K562 (cell line): ENCODE results near the gene SLC26A1. TPM values are rescaled to one million over a fixed set of nuclear protein-coding genes. Genes with fewer than 3 reads are reported as not detected.

Experiments used
- CTCF ChIP-seq, 3 experiments: IDR thresholded peaks in 2 of 3; conservative IDR thresholded peaks in 1 of 3; 2 replicates each; pipeline ENCODE4 v1.5.1; 2011 to 2012; ENCODE audit warnings: low read length in 3 of 3, mild to moderate bottlenecking in 3 of 3, control low read depth in 2 of 3, improper control_type of control experiment in 1 of 3, inconsistent platforms in 1 of 3, low read depth in 1 of 3, mixed read lengths in 1 of 3, moderate library complexity in 1 of 3; ENCODE audit not compliant: insufficient read depth in 2 of 3
- DACH1 ChIP-seq: fragments of 450-650 bp; IDR thresholded peaks from 2 replicates; pipeline ENCODE4 v1.6.1; 2018; ENCODE audit not compliant: partially characterized antibody
- MBD1 ChIP-seq: fragments of 250-450 bp; sonication (Bioruptor Pico); IDR thresholded peaks from 2 replicates; pipeline ENCODE4 v1.8.0; 2022; ENCODE audit warnings: inconsistent platforms
- MTA1 ChIP-seq: fragments of 450-650 bp; IDR thresholded peaks from 2 replicates; pipeline ENCODE4 v1.6.1; 2017; ENCODE audit warnings: borderline replicate concordance
- MYNN ChIP-seq, 2 experiments: sonication (generic); formaldehyde crosslinking in 1 of 2; IDR thresholded peaks; 2 replicates each; pipeline versions ENCODE4 v1.5.0 to v1.6.1; 2016 to 2020; ENCODE audit warnings: antibody characterized with exemption in 1 of 2, missing genetic modification reagents in 1 of 2
- PHB ChIP-seq: fragments of 250-450 bp; sonication (Bioruptor Pico); IDR thresholded peaks from 2 replicates; pipeline ENCODE4 v1.5.0; 2021
- POLR2A ChIP-seq: fragments of 450-650 bp; conservative IDR thresholded peaks from 2 replicates; pipeline ENCODE4 v1.6.1; 2016
- RUNX1 ChIP-seq: sonication (generic); IDR thresholded peaks from 2 replicates; pipeline ENCODE4 v1.6.1; 2016; ENCODE audit warnings: antibody characterized with exemption, low read depth
- TCF15 ChIP-seq: fragments of 250-450 bp; sonication (Bioruptor Pico); IDR thresholded peaks from 2 replicates; pipeline ENCODE4 v1.8.0; 2022; ENCODE audit warnings: moderate library complexity, mild to moderate bottlenecking, inconsistent platforms
- TCF7L2 ChIP-seq: fragments of 150-350 bp; IDR thresholded peaks from 2 replicates; pipeline ENCODE4 v1.6.1; 2016; ENCODE audit warnings: low read depth, mild to moderate bottlenecking, low read length, moderate library complexity
- TOE1 ChIP-seq, 2 experiments: fragments of 450-650 bp in 1 of 2; sonication (generic) in 1 of 2; formaldehyde crosslinking in 1 of 2; IDR thresholded peaks; 2 replicates each; pipeline versions ENCODE4 v1.7.1 to v1.8.0; 2016 to 2022; ENCODE audit warnings: borderline replicate concordance in 2 of 2, mild to moderate bottlenecking in 2 of 2, antibody characterized with exemption in 1 of 2, inconsistent platforms in 1 of 2, low read depth in 1 of 2, missing genetic modification reagents in 1 of 2, moderate library complexity in 1 of 2
- VEZF1 ChIP-seq: fragments of 200-800 bp; sonication (Bioruptor generic); IDR thresholded peaks from 2 replicates; pipeline ENCODE4 v1.6.1; 2017; ENCODE audit warnings: missing genetic modification characterization, missing compliant biosample characterization
- ZNF395 ChIP-seq: fragments of 200-800 bp; sonication (Bioruptor generic); IDR thresholded peaks from 2 replicates; pipeline ENCODE4 v1.6.1; 2017; ENCODE audit warnings: missing genetic modification characterization, missing compliant biosample characterization
- ZNF398 ChIP-seq: fragments of 250-450 bp; sonication (Bioruptor Pico); IDR thresholded peaks from 2 replicates; pipeline ENCODE4 v1.8.0; 2021; ENCODE audit warnings: moderate library complexity, mild to moderate bottlenecking, inconsistent platforms
- ZNF76 ChIP-seq: fragments of 250-450 bp; sonication (Bioruptor Pico); IDR thresholded peaks from 2 replicates; pipeline ENCODE4 v1.4.0; 2020; ENCODE audit warnings: mild to moderate bottlenecking, moderate library complexity, borderline replicate concordance
- polyA plus RNA-seq, 8 experiments: library from polyadenylated mRNA; depleted of rRNA in 4 of 8; stranded (reverse) in 5 of 8; unstranded in 3 of 8; fragments of >200 nt; fragmentation: Nextera tagmentation in 2 of 8; fragmentation: Illumina TruSeq in 1 of 8; extraction: Ambion mirVana in 2 of 8; extraction: Trizol in 1 of 8; gene quantifications; 2 replicates each; pipeline versions ENCODE4 v1.2.1 to v1.2.3, GENCODE V29; 2011 to 2014; ENCODE audit warnings: inconsistent platforms in 1 of 8, missing spikeins in 1 of 8
- total RNA-seq, 7 experiments: library from RNA; depleted of rRNA in 6 of 7; stranded (reverse); fragments of >200 nt in 6 of 7; fragmentation: Illumina TruSeq in 2 of 7; extraction: Trizol in 2 of 7; gene quantifications; 2 replicates each; pipeline versions ENCODE4 v1.2.1 to v1.2.3, GENCODE V29; 2011 to 2021; ENCODE audit warnings: low replicate concordance in 1 of 7

SLC26A1 gene
- total and polyA plus RNA-seq, 9 of the 15 experiments (the other 6 are each of a cell fraction or from before 2014, with no cell fraction given) = 0.11 to 4.2 (median 0.95) TPM

GRCh38 chr4:996030-996996, 3.1 kb upstream of the SLC26A1 start (continued):
- TF ChIP-seq TOE1 (IDR thresholded peaks at IDR 0.05; ENCODE audit: borderline replicate concordance) = peak; percentile 84; the same call in 1 of the 2 replicates
- no peak for TF ChIP-seq TOE1 (CRISPR knock-in tag; IDR thresholded peaks at IDR 0.05; ENCODE audit: borderline replicate concordance, low read depth)
- peak; percentile 78 for TF ChIP-seq DACH1
- no peak for TF ChIP-seq ZNF398 (CRISPR knock-in tag)
- no peak for TF ChIP-seq ZNF76 (CRISPR knock-in tag)
- TF ChIP-seq VEZF1 = peak; percentile 80
- TF ChIP-seq ZNF395 = peak; percentile 21
- TF ChIP-seq CTCF (IDR thresholded peaks at IDR 0.05 in 2 of 3, conservative IDR thresholded peaks at IDR 0.05 in 1 of 3; ENCODE audit: insufficient read depth in 2 of 3, low read depth in 1 of 3, low read length in 3 of 3) = peak in 2 of 3 experiments; percentile 25 to 30; a peak in 3 of 6 replicates
- 0 out of 2 replicates have a peak, but pooled peaks have one; percentile 18 for TF ChIP-seq TCF7L2
- 0 out of 2 replicates have a peak, but pooled peaks have one; percentile 21 for TF ChIP-seq TCF15
- peak; percentile 70 for TF ChIP-seq POLR2A
- TF ChIP-seq MTA1 = no peak
- TF ChIP-seq RUNX1 = no peak
- TF ChIP-seq MBD1 = no peak
- no peak for TF ChIP-seq PHB
- 0 out of 2 replicates have a peak, but pooled peaks have one; percentile 39 for TF ChIP-seq MYNN (IDR thresholded peaks at IDR 0.05)
- TF ChIP-seq MYNN (CRISPR knock-in tag; IDR thresholded peaks at IDR 0.05) = no peak
